Caco-2 (cell line): ENCODE results near the gene SERBP1. TPM values are rescaled to one million over a fixed set of nuclear protein-coding genes. Genes with fewer than 3 reads are reported as not detected.

Source experiments
- BruUV-seq: library from RNA; stranded (reverse); fragments of 400-500 nt; replicated peaks from 2 replicates; lab custom pipeline; 2021; lab: Mats Ljungman, UMichigan
- CTCF ChIA-PET: fragments of 300-600 bp; sonication (Branson Sonifier 250); formaldehyde crosslinking; loops from one replicate; lab custom pipeline; 2022; ENCODE audit warnings: antibody characterized with exemption; lab: Charles Lee
- POLR2A ChIA-PET: fragments of 300-600 bp; sonication (Branson Sonifier 250); formaldehyde crosslinking; loops from one replicate; lab custom pipeline; 2022; ENCODE audit warnings: antibody characterized with exemption; lab: Charles Lee
- DNase-seq, 2 experiments: peaks; one replicate each; pipeline versions ENCODE4 v3.0.0 to v3.0.0-alpha.2; 2020 to 2022
- H3K27me3 ChIP-seq: replicated peaks from 2 replicates; pipeline ENCODE4 v1.6.0; 2011; ENCODE audit warnings: low read length; ENCODE audit not compliant: control insufficient read depth, insufficient read depth
- H3K36me3 ChIP-seq: 2 replicates; pipeline ENCODE4 v1.5.1; 2011; ENCODE audit warnings: low read length; ENCODE audit not compliant: control insufficient read depth, insufficient read depth
- H3K4me1 ChIP-seq: fragments of 250-450 bp; sonication (Bioruptor Pico); 2 replicates; pipeline ENCODE4 v1.5.1; 2020; ENCODE audit warnings: mild to moderate bottlenecking
- H3K4me3 ChIP-seq: 2 replicates; pipeline ENCODE4 v1.5.1; 2011; ENCODE audit warnings: low read depth, mild to moderate bottlenecking, control low read depth, low read length
- H3K9me3 ChIP-seq: fragments of 250-450 bp; sonication (Bioruptor Pico); 2 replicates; pipeline ENCODE4 v1.5.1; 2020; ENCODE audit warnings: mild to moderate bottlenecking, moderate library complexity
- H3K27ac Mint-ChIP-seq: one replicate; pipeline ENCODE4 v1.8.0; 2022; ENCODE audit warnings: mixed read lengths; ENCODE audit not compliant: unreplicated experiment
- H3K27me3 Mint-ChIP-seq: one replicate; pipeline ENCODE4 v1.8.0; 2022; ENCODE audit warnings: mixed read lengths; ENCODE audit not compliant: insufficient read depth, unreplicated experiment
- H3K36me3 Mint-ChIP-seq: one replicate; pipeline ENCODE4 v1.8.0; 2022; ENCODE audit warnings: mild to moderate bottlenecking, mixed read lengths; ENCODE audit not compliant: insufficient read depth, unreplicated experiment
- H3K4me1 Mint-ChIP-seq: one replicate; pipeline ENCODE4 v1.8.0; 2022; ENCODE audit warnings: low read depth, mixed read lengths; ENCODE audit not compliant: unreplicated experiment
- H3K4me3 Mint-ChIP-seq: one replicate; pipeline ENCODE4 v1.8.0; 2022; ENCODE audit warnings: mild to moderate bottlenecking, moderate library complexity, mixed read lengths; ENCODE audit not compliant: unreplicated experiment
- H3K9me3 Mint-ChIP-seq: one replicate; pipeline ENCODE4 v1.8.0; 2022; ENCODE audit warnings: mixed read lengths; ENCODE audit not compliant: unreplicated experiment
- CTCF ChIP-seq, 2 experiments: fragments of 200-600 bp in 1 of 2; IDR thresholded peaks; 1 replicate in 1 of 2; 2 replicates in 1 of 2; pipeline versions ENCODE4 v1.5.1 to v1.8.0; 2011 to 2022; ENCODE audit warnings: antibody characterized with exemption in 1 of 2, control low read depth in 1 of 2, inconsistent platforms in 1 of 2, low read depth in 1 of 2, low read length in 1 of 2, mild to moderate bottlenecking in 1 of 2, moderate library complexity in 1 of 2; ENCODE audit not compliant: insufficient read depth in 1 of 2, severe bottlenecking in 1 of 2, unreplicated experiment in 1 of 2
- intact Hi-C: fragments of 100-400 bp; cut with micrococcal nuclease; formaldehyde crosslinking; loops from one replicate; pipeline ENCODE4 v1.10.0; 2022; ENCODE audit not compliant: unreplicated experiment
- total RNA-seq: library from RNA; stranded (reverse); gene quantifications from 2 replicates; pipeline ENCODE4 v1.2.3, GENCODE V29; 2022

SERBP1 gene
- total RNA-seq, 1 experiment from 2014 or later = 182 TPM

- no peak for DNase-seq
- no peak overlapping the region for H3K4me3 Mint-ChIP-seq
- ChIA-PET CTCF (no interaction called here), POLR2A (no interaction called here)
- BruUV-seq = no TSS peak
- H3K4me1 ChIP-seq = no peaks in the 10 kb centered on the region
- H3K4me1 Mint-ChIP-seq = no peaks in the 10 kb centered on the region
- H3K9me3 Mint-ChIP-seq = no peaks in the 10 kb centered on the region
- intact Hi-C loops = no loop called here
- H3K36me3 Mint-ChIP-seq = no peaks in the 10 kb centered on the region
- H3K36me3 ChIP-seq = no peaks in the 10 kb centered on the region
- no peak overlapping the region for H3K27ac Mint-ChIP-seq
- no peaks in the 10 kb centered on the region for H3K27me3 Mint-ChIP-seq
- no peaks in the 10 kb centered on the region for H3K27me3 ChIP-seq
- H3K9me3 ChIP-seq = no peaks in the 10 kb centered on the region
- no peak for TF ChIP-seq CTCF (IDR thresholded peaks at IDR 0.05; ENCODE audit: insufficient read depth in 1 of 2, low read depth in 1 of 2, low read length in 1 of 2, severe bottlenecking in 1 of 2, unreplicated experiment in 1 of 2)
- no peak overlapping the region for H3K4me3 ChIP-seq
Observed at GRCh38 chr1:67468066-67468718, 38.0 kb upstream of the SERBP1 start.

- H3K36me3 Mint-ChIP-seq = no peaks in the 10 kb centered on the region
- no peaks in the 10 kb centered on the region for H3K9me3 Mint-ChIP-seq
- Histone ChIP-seq H3K27me3 (no peaks in the 10 kb centered on the region), H3K36me3 (no peaks in the 10 kb centered on the region), H3K9me3 (no peaks in the 10 kb centered on the region), H3K4me3 (no peak overlapping the region), H3K4me1 (no peaks in the 10 kb centered on the region)
- no peak for DNase-seq
- no peak overlapping the region for H3K27ac Mint-ChIP-seq
- TF ChIP-seq CTCF (IDR thresholded peaks at IDR 0.05; ENCODE audit: insufficient read depth in 1 of 2, low read depth in 1 of 2, low read length in 1 of 2, severe bottlenecking in 1 of 2, unreplicated experiment in 1 of 2) = no peak
- H3K4me3 Mint-ChIP-seq = no peak overlapping the region
- CTCF ChIA-PET = no interaction called here
- no TSS peak for BruUV-seq
- no peaks in the 10 kb centered on the region for H3K4me1 Mint-ChIP-seq
- POLR2A ChIA-PET = no interaction called here
- intact Hi-C loops = no loop called here
- no peaks in the 10 kb centered on the region for H3K27me3 Mint-ChIP-seq
Observed at GRCh38 chr1:67465375-67465774, 35.2 kb upstream of the SERBP1 start.

GRCh38 chr1:67464746-67465145, 34.5 kb upstream of the SERBP1 start:
- no peak overlapping the region for H3K27ac Mint-ChIP-seq
- intact Hi-C loops = no loop called here
- POLR2A ChIA-PET = no interaction called here
- peaks cover 5% of the 10 kb centered on the region for H3K4me1 Mint-ChIP-seq
- no peaks in the 10 kb centered on the region for H3K36me3 ChIP-seq
- no peak overlapping the region for H3K4me3 ChIP-seq
- no peak overlapping the region for H3K4me3 Mint-ChIP-seq
- CTCF ChIA-PET = no interaction called here
- H3K27me3 Mint-ChIP-seq = no peaks in the 10 kb centered on the region
- no peaks in the 10 kb centered on the region for H3K36me3 Mint-ChIP-seq
- no peaks in the 10 kb centered on the region for H3K9me3 ChIP-seq
- DNase-seq = no peak
- no peaks in the 10 kb centered on the region for H3K4me1 ChIP-seq
- no peaks in the 10 kb centered on the region for H3K9me3 Mint-ChIP-seq
- no peaks in the 10 kb centered on the region for H3K27me3 ChIP-seq
- TF ChIP-seq CTCF (IDR thresholded peaks at IDR 0.05; ENCODE audit: insufficient read depth in 1 of 2, low read depth in 1 of 2, low read length in 1 of 2, severe bottlenecking in 1 of 2, unreplicated experiment in 1 of 2) = no peak
- no TSS peak for BruUV-seq
